H9 (cell line): Measurements from ENCODE around the gene ARHGAP27. TPM values are rescaled to one million over a fixed set of nuclear protein-coding genes. Genes with fewer than 3 reads are reported as not detected.

Source experiments
- DNase-seq: peaks from one replicate; pipeline ENCODE4 v3.0.0-alpha.2; 2017
- H2AFZ ChIP-seq: one replicate; pipeline ENCODE4 v1.6.1; 2013; ENCODE audit warnings: mild to moderate bottlenecking, low read length, control low read depth, moderate library complexity
- H2AK5ac ChIP-seq: 2 replicates; pipeline ENCODE4 v1.6.1; 2013; ENCODE audit warnings: low read length, control low read depth, mixed read lengths; ENCODE audit not compliant: insufficient read length
- H2BK120ac ChIP-seq: one replicate; pipeline ENCODE4 v1.6.1; 2013; ENCODE audit warnings: low read depth, mild to moderate bottlenecking, low read length, control low read depth, inconsistent platforms; ENCODE audit not compliant: poor library complexity, severe bottlenecking
- H2BK12ac ChIP-seq: 2 replicates; pipeline ENCODE4 v1.6.1; 2013; ENCODE audit warnings: low read length, control low read depth, mixed read lengths, low read depth; ENCODE audit not compliant: insufficient read length
- H2BK15ac ChIP-seq: 2 replicates; pipeline ENCODE4 v1.6.1; 2013; ENCODE audit warnings: low read depth, low read length, control low read depth
- H2BK20ac ChIP-seq: one replicate; pipeline ENCODE4 v1.6.1; 2013; ENCODE audit warnings: low read depth, mild to moderate bottlenecking, low read length, control low read depth, inconsistent platforms; ENCODE audit not compliant: poor library complexity, severe bottlenecking
- H2BK5ac ChIP-seq: 2 replicates; pipeline ENCODE4 v1.6.1; 2013; ENCODE audit warnings: low read length, control low read depth, mixed read lengths; ENCODE audit not compliant: insufficient read length
- H3K14ac ChIP-seq: 2 replicates; pipeline ENCODE4 v1.6.1; 2013; ENCODE audit warnings: low read length, control low read depth; ENCODE audit not compliant: insufficient read depth
- H3K18ac ChIP-seq: 2 replicates; pipeline ENCODE4 v1.6.1; 2013; ENCODE audit warnings: low read depth, mild to moderate bottlenecking, mixed read lengths, low read length, control low read depth; ENCODE audit not compliant: insufficient read length
- H3K23ac ChIP-seq: 2 replicates; pipeline ENCODE4 v1.6.1; 2013; ENCODE audit warnings: low read length, control low read depth, mixed read lengths, low read depth; ENCODE audit not compliant: insufficient read length
- H3K23me2 ChIP-seq: 2 replicates; pipeline ENCODE4 v1.6.1; 2013; ENCODE audit warnings: low read depth, mild to moderate bottlenecking, mixed read lengths, low read length, control low read depth; ENCODE audit not compliant: insufficient read length, poor library complexity, severe bottlenecking
- H3K27ac ChIP-seq: 2 replicates; pipeline ENCODE4 v1.5.1; 2013; ENCODE audit warnings: low read length, control low read depth, mixed read lengths, low read depth; ENCODE audit not compliant: insufficient read length
- H3K27me3 ChIP-seq: 2 replicates; pipeline ENCODE4 v1.6.1; 2013; ENCODE audit warnings: low read length, control low read depth, inconsistent platforms; ENCODE audit not compliant: insufficient read depth
- H3K4ac ChIP-seq: 2 replicates; pipeline ENCODE4 v1.6.1; 2013; ENCODE audit warnings: low read depth, mild to moderate bottlenecking, control low read depth, inconsistent platforms, low read length, moderate library complexity
- H3K4me1 ChIP-seq: 2 replicates; pipeline ENCODE4 v1.6.1; 2013; ENCODE audit warnings: low read length, control low read depth, inconsistent platforms; ENCODE audit not compliant: insufficient read depth
- H3K4me2 ChIP-seq: 2 replicates; pipeline ENCODE4 v1.6.1; 2013; ENCODE audit warnings: low read length, control low read depth, mixed read lengths; ENCODE audit not compliant: insufficient read length, insufficient read depth
- H3K56ac ChIP-seq: 2 replicates; pipeline ENCODE4 v1.6.1; 2013; ENCODE audit warnings: low read depth, mild to moderate bottlenecking, mixed read lengths, low read length, control low read depth; ENCODE audit not compliant: insufficient read length
- H3K79me1 ChIP-seq: 2 replicates; pipeline ENCODE4 v1.6.1; 2013; ENCODE audit warnings: low read depth, mild to moderate bottlenecking, moderate library complexity, low read length, control low read depth, inconsistent platforms; ENCODE audit not compliant: insufficient read depth, poor library complexity, severe bottlenecking
- H3K79me2 ChIP-seq: 2 replicates; pipeline ENCODE4 v1.6.1; 2013; ENCODE audit warnings: low read length, control low read depth, inconsistent platforms; ENCODE audit not compliant: insufficient read depth
- H3K9ac ChIP-seq: 2 replicates; pipeline ENCODE4 v1.6.1; 2013; ENCODE audit warnings: low read length, control low read depth, mixed read lengths; ENCODE audit not compliant: insufficient read length; ENCODE audit errors: extremely low read depth
- H3K9me3 ChIP-seq: one replicate; pipeline ENCODE4 v1.6.1; 2013; ENCODE audit warnings: low read depth, low read length, inconsistent platforms; ENCODE audit not compliant: control insufficient read depth
- H3T11ph ChIP-seq: one replicate; pipeline ENCODE4 v1.6.1; 2013; ENCODE audit warnings: mild to moderate bottlenecking, low read length, control low read depth, inconsistent platforms
- H4K20me1 ChIP-seq: one replicate; pipeline ENCODE4 v1.6.1; 2013; ENCODE audit not compliant: control insufficient read depth, insufficient read length, insufficient read depth
- H4K5ac ChIP-seq: 2 replicates; pipeline ENCODE4 v1.6.1; 2013; ENCODE audit warnings: low read depth, mild to moderate bottlenecking, mixed read lengths, low read length, control low read depth; ENCODE audit not compliant: insufficient read length
- H4K8ac ChIP-seq: replicated peaks from 2 replicates; pipeline ENCODE4 v1.6.1; 2013; ENCODE audit warnings: low read length, control low read depth, mixed read lengths, low read depth; ENCODE audit not compliant: insufficient read length
- H4K91ac ChIP-seq: 2 replicates; pipeline ENCODE4 v1.6.1; 2013; ENCODE audit warnings: low read depth, mild to moderate bottlenecking, moderate library complexity, mixed read lengths, low read length, control low read depth; ENCODE audit not compliant: insufficient read length
- H3K27ac Mint-ChIP-seq, 3 experiments: 2 replicates in 2 of 3; 3 replicates in 1 of 3; pipeline ENCODE4 v1.8.0; 2020 to 2021; ENCODE audit warnings: mixed read lengths in 3 of 3, mild to moderate bottlenecking in 1 of 3, moderate library complexity in 1 of 3
- H3K27me3 Mint-ChIP-seq: 2 replicates; pipeline ENCODE4 v1.8.0; 2021; ENCODE audit warnings: low read depth, mild to moderate bottlenecking, moderate library complexity, mixed read lengths
- H3K36me3 Mint-ChIP-seq, 3 experiments: 2 replicates in 2 of 3; 3 replicates in 1 of 3; pipeline ENCODE4 v1.8.0; 2020 to 2021; ENCODE audit warnings: low read depth in 3 of 3, mixed read lengths in 3 of 3; ENCODE audit not compliant: insufficient read depth in 1 of 3
- H3K4me1 Mint-ChIP-seq, 2 experiments: 2 replicates each; pipeline ENCODE4 v1.8.0; 2020; ENCODE audit warnings: mixed read lengths in 2 of 2
- H3K4me3 Mint-ChIP-seq, 2 experiments: 2 replicates in 1 of 2; 3 replicates in 1 of 2; pipeline ENCODE4 v1.8.0; 2020 to 2021; ENCODE audit warnings: mild to moderate bottlenecking in 2 of 2, mixed read lengths in 2 of 2, moderate library complexity in 1 of 2
- H3K9me3 Mint-ChIP-seq, 2 experiments: 2 replicates in 1 of 2; 3 replicates in 1 of 2; pipeline ENCODE4 v1.8.0; 2020; ENCODE audit warnings: mild to moderate bottlenecking in 2 of 2, mixed read lengths in 2 of 2, moderate library complexity in 1 of 2
- WGBS: extraction: QIAGEN DNeasy Blood & Tissue Kit; methylation state at CpG from one replicate; pipeline ENCODE4 v1.1.7; 2013; ENCODE audit warnings: missing lambda C conversion rate, low lambda C conversion rate, mixed read lengths; ENCODE audit not compliant: insufficient read length; ENCODE audit errors: extremely low coverage; 5-methylcytosine and 5-hydroxymethylcytosine counted together
- total RNA-seq: library from RNA; stranded (reverse); gene quantifications from 2 replicates; pipeline ENCODE4 v1.2.1, GENCODE V29; 2021
- TF ChIP-seq, protein P1 (sequence below): fragments of 200-600 bp; sonication (generic); conservative IDR thresholded peaks from 3 replicates; pipeline ENCODE4 v1.8.0; 2021; ENCODE audit warnings: antibody characterized with exemption, mild to moderate bottlenecking

The ARHGAP27 gene
- total RNA-seq, 1 experiment from 2014 or later: 9.9 TPM

DNA sequence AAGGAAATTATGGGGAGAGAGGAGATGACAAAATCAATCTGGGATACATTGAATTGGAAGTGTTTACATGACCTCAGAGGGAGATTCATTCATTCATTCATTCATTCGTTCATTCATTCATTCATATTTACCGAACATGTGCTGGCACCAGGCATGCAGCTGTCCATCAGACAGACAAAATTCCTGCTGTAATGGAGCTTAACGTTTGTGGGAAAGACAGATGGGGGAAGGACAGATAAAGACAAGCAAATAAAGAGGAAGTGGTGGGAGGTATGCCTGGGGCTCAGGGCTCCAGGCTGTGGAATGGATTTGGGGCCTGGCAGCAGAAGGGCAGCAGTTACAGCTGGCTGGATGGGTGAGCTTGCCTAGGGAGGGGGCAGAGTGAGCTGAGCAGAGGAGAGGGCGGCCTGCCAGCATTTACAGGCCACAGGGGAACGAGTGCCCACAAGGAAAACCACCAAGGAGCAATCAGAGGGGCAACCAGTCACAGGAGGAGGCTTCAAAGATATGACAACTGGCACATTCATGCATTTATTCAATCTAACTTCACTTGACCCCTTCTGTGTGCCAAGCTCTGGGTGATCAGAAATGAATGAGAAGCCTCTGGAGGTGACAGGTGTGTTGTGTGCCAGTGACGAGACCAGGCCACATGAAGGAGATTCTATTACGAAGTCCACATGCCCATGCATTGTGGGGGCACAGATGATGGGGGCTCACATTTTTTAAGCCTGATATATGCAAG lies 48.5 kb downstream of the ARHGAP27 start:
- Histone ChIP-seq H4K5ac (no peak overlapping the region), H3K23ac (no peak overlapping the region), H2BK5ac (no peak overlapping the region), H2AK5ac (no peak overlapping the region), H4K8ac (no peak overlapping the region), H3K23me2 (no peaks in the 10 kb centered on the region), H2BK120ac (no peak overlapping the region), H3K4me2 (no peak overlapping the region), H4K20me1 (no peaks in the 10 kb centered on the region), H2BK15ac (no peak overlapping the region), H3K14ac (no peak overlapping the region), H3K56ac (no peak overlapping the region), H3K4me1 (no peaks in the 10 kb centered on the region), H3K27me3 (no peaks in the 10 kb centered on the region), H3K9ac (no peak overlapping the region), H3K79me2 (no peaks in the 10 kb centered on the region), H4K91ac (no peak overlapping the region), H3K79me1 (no peaks in the 10 kb centered on the region), H2BK12ac (no peak overlapping the region), H2AFZ (no peak overlapping the region), H3K18ac (no peak overlapping the region), H3T11ph (no peak overlapping the region), H3K4ac (no peak overlapping the region), H2BK20ac (no peak overlapping the region), H3K27ac (no peak overlapping the region), H3K9me3 (no peaks in the 10 kb centered on the region)
- TF ChIP-seq, protein P1, sequence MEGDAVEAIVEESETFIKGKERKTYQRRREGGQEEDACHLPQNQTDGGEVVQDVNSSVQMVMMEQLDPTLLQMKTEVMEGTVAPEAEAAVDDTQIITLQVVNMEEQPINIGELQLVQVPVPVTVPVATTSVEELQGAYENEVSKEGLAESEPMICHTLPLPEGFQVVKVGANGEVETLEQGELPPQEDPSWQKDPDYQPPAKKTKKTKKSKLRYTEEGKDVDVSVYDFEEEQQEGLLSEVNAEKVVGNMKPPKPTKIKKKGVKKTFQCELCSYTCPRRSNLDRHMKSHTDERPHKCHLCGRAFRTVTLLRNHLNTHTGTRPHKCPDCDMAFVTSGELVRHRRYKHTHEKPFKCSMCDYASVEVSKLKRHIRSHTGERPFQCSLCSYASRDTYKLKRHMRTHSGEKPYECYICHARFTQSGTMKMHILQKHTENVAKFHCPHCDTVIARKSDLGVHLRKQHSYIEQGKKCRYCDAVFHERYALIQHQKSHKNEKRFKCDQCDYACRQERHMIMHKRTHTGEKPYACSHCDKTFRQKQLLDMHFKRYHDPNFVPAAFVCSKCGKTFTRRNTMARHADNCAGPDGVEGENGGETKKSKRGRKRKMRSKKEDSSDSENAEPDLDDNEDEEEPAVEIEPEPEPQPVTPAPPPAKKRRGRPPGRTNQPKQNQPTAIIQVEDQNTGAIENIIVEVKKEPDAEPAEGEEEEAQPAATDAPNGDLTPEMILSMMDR: no peak
- H3K27me3 Mint-ChIP-seq: peaks cover 22% of the 10 kb centered on the region
- WGBS: no CpG with 5 or more reads among the region's 7 CpGs
- no peaks in the 10 kb centered on the region for H3K36me3 Mint-ChIP-seq
- H3K27ac Mint-ChIP-seq: no peak overlapping the region; a peak in 1 of 7 replicates
- no peaks in the 10 kb centered on the region; a peak in 1 of 5 replicates for H3K9me3 Mint-ChIP-seq
- H3K4me1 Mint-ChIP-seq: peaks cover 26 to 27% of the 10 kb centered on the region in 2 experiments
- no peak for DNase-seq
- H3K4me3 Mint-ChIP-seq: no peak overlapping the region
